GM12874 (cell line): ENCODE results near the gene MAP3K4.

Experiments
- TF ChIP-seq, protein P1 (sequence below): IDR thresholded peaks from 2 replicates; pipeline ENCODE4 v1.5.1; 2011; ENCODE audit warnings: low read depth, mild to moderate bottlenecking, control low read depth, low read length, moderate library complexity; ENCODE audit not compliant: insufficient read depth

MAP3K4 gene

DNA sequence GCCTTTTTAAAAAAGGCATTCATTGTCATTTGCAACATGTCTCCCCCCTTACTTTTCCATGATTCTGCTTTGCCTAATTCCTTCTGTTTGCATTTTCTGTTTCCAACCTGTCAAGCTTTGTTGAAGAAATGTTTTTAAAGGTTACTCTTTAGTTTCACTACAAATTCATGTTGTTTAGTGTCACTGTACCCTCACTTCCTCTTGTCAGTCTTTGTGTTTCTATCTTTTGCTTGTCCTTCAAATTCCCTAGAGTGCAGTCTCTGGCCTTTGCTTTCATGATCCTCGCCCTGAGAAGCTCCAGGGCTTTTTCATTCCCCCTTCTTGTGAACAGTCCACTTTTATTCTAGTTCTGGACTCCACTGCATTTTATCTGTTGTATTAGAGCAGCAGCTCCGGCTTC, 90.6 kb downstream of the MAP3K4 start:
- TF ChIP-seq, protein P1, sequence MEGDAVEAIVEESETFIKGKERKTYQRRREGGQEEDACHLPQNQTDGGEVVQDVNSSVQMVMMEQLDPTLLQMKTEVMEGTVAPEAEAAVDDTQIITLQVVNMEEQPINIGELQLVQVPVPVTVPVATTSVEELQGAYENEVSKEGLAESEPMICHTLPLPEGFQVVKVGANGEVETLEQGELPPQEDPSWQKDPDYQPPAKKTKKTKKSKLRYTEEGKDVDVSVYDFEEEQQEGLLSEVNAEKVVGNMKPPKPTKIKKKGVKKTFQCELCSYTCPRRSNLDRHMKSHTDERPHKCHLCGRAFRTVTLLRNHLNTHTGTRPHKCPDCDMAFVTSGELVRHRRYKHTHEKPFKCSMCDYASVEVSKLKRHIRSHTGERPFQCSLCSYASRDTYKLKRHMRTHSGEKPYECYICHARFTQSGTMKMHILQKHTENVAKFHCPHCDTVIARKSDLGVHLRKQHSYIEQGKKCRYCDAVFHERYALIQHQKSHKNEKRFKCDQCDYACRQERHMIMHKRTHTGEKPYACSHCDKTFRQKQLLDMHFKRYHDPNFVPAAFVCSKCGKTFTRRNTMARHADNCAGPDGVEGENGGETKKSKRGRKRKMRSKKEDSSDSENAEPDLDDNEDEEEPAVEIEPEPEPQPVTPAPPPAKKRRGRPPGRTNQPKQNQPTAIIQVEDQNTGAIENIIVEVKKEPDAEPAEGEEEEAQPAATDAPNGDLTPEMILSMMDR, result no peak

DNA sequence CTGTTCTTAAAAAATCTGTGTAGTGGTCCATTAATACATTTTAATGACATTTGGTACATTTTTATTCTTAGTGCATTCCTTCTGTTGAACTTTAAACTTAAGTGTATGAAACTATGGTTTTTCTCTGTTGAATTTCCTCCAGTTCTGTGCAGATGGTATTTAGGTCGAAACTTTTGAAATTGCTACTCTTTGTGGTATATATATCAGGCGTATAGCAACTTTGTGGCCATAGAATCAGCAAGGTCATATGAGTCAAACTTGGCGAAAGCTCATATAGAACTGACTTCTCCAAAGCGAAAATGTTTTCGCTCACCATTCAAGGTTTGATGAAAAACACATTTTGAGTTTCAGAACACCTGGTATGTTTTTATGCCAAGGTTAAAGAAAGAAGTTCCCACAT, 93.7 kb downstream of the MAP3K4 start:
- TF ChIP-seq, protein P1, result no peak

DNA sequence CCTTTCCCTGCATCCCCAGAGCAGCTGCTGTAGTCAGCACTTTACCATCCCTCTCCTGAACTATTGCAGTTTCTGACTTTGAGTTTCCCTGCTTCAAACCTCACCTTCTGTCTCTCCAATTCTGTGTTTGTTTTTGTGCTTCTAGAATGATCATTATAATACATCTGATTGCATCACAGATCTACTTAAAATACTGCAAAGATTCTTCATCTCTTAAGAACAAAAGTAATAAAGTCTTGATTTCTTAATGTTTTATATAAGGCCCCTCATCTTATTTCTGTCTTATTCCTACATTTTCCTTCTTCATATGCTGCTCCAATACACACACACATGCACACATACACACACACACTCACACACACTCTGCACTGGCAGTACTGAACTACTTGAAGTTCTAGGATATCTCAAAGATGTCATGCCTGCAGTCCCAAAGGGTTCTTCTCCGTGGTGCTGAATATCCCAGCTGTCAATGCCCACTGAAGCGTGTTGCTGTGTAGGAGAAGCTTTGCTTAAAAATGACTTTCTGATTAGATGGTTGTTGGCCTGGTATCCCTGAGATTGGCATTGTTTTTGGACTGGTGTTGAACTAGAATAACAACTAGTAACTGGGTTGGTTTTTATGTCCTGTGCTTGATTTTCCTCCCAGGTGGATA, 97.2 kb downstream of the MAP3K4 start:
- TF ChIP-seq, protein P1, result no peak

DNA sequence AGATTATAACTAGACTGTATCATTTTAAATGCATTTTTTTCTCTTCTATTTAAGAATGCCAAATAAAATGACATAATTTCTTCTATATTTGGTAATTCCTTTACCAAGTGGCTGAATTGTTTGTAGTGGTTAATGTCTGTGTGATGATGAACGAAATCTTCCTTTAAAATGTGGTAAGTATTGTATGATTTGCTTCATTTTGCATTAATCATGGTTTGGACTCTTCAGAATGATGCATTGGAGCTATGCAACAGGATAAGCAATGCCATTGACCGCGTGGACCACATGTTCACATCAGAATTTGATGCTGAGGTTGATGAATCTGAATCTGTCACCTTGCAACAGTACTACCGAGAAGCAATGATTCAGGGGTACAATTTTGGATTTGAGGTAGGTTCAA, 99.6 kb downstream of the MAP3K4 start:
- TF ChIP-seq, protein P1, result no peak

DNA sequence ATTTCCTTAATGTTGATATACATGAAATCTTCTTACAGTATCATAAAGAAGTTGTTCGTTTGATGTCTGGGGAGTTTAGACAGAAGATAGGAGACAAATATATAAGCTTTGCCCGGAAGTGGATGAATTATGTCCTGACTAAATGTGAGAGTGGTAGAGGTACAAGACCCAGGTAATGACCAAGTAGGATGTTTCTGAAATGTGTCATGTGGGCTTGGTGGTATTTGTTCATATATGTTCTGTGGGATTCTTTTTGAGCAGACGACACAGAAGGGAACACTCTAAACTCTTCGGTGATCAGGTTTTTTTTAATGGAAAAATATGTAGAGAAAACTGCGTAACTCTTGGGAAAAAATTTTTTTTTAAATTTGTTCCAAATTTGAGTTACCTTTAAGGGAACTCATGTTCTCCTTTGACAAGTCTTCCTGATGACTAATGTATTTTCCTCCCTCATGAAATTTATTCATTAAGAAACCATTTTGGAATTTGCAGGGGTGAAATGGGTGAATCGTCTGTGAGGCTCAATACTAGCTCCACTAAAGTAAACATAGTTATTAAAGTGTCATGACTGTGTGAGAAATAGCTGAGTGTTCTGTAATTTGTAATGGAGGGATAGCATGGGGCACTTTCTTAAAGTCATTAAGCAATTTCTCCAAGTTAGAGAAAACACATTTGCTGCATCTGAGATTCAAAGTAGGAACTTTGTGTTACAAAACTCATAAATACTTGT, 100.6 kb downstream of the MAP3K4 start:
- TF ChIP-seq, protein P1, result no peak

DNA sequence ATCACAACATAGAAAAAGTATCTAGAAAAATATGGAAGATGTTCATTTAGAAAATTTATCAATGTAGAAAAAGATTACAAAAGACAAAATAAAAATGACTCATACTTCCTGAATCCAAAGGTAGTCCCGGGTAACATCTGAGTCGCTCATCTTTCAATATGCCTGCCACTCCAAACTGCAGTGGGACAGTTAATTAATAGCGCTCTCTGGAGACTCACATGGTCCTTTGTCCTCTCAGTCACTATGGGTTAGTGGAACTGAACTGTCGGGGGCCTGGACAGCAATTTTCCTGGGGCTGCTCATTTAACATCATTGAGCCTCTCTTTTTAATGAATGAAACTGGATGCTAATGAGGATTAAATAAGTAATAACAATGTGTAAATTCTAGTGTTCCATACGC, 103.4 kb downstream of the MAP3K4 start:
- TF ChIP-seq, protein P1, result no peak

DNA sequence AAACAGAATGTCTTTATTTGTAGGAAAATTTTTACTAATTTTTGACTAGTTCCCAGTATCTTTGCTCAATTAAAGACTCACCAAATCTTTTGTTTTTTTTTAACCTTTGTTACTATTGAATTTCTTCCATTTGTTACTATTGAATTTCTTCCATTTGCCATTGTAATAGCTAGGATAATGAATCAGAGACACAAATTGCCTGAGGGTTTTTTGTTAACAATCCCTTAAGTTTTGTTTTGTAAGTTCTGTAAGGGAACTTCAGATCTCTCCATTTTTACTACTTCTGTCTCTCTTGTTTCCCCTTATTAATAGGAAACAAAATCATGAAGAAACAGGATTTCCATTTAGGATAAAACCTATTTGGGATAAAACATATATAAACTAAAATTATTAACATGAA, 104.3 kb downstream of the MAP3K4 start:
- TF ChIP-seq, protein P1, result no peak
